Middle frontal gyrus (tissue), 1 donor: ENCODE data around the gene RPS24.
"Not testable (repeated sequence)": the region's sequence is repeated elsewhere in the genome, so short reads cannot be mapped to it uniquely, and the experiment has no call there.

Source experiments
- DNase-seq: peaks from one replicate; pipeline ENCODE4 v3.0.0-alpha.2; 2015; ENCODE audit warnings: low spot score; ENCODE audit errors: extremely low spot score

Gene RPS24

DNA sequence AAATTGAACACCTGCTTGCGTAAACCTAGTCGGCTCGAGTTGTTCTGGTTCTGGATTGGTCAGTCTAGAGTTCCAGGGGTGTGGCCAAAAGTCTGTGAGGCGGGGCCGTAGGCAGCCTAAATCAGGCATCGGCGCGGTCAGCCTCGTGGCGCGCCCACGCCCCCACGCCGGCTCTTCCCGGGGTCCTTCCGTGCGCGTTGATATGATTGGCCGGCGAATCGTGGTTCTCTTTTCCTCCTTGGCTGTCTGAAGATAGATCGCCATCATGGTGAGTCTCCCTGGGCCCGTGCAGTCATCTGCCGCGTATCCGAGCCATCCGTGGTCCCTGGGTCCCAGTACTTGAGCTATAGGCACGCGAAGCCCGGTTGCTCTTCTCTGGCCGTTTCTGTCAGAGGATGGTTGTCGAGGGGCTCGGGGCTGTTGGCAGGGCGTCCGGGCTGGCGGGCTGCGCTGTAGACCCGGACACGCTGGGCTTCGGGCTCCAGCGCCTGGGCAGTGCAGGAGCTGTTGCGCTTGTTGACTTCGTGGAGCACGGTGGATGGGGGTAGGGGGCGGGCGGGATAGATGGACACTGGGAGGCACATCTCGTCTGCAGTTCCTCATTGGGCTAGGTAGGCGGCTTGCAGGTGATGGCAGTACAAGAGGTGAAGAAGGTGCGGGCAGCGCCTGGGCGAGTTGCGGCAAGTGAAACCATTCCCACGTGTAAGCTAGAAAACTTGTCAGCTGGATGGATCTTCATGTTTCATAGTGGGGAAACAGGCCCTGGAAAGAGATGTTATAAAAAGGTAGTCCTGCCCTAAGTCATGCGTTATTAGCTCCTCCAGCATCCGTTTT lies at the start of gene RPS24:
Gene RPS24 (plus strand): TSS at position 227 of the 834 bp plus-strand sequence. CDS start 39 bp downstream, at position 266.
- DNase-seq, result peak; percentile 95

GRCh38 chr10:77984986-77985385 lies 48.7 kb upstream of the RPS24 start:
- no peak for DNase-seq

GRCh38 chr10:77987671-77988255 lies 45.9 kb upstream of the RPS24 start:
- DNase-seq, result no peak

DNA sequence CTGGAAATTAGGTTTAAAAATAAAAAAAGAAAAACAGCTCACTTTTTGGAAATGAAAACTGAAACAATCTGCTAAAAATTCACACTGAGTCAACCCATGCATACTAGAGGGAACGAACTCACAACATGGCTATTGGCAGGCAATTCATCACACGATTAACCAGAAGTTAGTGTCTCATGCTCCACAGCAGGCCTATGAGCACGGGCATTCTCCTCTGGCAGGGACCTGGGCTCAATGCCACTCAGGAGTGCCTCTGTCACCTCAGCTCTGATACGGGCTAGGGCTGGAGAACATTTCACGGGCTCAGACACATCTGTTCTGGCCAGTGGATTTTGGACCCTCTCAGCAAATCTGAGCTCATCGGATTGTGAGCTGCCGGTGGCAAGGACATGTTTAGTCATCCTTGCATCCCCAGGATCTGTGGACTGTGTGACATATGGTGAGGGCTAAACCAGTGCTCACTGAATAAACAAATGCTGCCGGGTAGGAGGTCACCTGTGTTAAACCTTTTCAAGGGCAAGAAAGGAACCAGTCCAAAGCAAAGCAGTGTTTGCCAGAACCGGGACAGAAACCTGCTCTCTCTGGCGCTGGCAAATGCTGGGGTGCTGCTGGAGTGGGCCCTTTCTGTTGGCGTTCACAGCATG lies 44.5 kb upstream of the RPS24 start:
- peak; percentile 29 for DNase-seq

GRCh38 chr10:77993620-77994019 lies 40.0 kb upstream of the RPS24 start:
- DNase-seq, result no peak

DNA sequence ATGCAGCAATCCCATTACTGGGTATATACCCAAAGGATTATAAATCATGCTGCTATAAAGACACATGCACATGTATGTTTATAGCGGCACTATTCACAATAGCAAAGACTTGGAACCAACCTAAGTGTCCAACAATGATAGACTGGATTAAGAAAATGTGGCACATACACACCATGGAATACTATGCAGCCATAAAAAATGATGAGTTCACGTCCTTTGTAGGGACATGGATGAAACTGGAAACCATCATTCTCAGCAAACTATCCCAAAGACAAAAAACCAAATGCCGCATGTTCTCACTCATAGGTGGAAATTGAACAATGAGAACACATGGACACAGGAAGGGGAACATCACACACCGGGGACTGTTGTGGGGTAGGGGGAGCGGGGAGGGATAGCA lies 34.9 kb upstream of the RPS24 start:
- DNase-seq, result not testable (repeated sequence)

GRCh38 chr10:78000206-78000605 lies 33.5 kb upstream of the RPS24 start:
- no peak for DNase-seq

GRCh38 chr10:78000956-78001472 lies 32.6 kb upstream of the RPS24 start:
- no peak for DNase-seq

- DNase-seq, result no peak
Measured at GRCh38 chr10:78002541-78003288, 30.9 kb upstream of the RPS24 start.

- DNase-seq, result no peak
Measured at GRCh38 chr10:78004215-78005026, 29.2 kb upstream of the RPS24 start.

DNA sequence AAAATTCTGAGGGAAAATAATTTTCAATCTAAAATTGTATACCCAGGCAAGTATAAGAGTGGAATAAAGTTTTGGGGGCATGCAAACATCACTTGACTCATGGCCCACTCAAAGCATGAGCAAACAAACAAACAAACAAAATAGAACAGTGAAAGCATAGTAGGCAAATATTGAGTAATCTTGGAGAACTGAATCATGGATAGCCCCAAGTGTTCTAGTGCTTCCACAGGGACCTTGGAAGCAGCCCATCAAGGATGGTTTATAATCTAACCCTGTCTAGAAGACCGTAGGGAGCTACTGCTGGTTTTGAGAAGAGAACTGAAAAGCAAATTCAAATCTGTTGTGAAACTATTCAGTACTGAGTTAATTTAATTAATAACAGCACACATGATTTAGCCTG lies 26.5 kb upstream of the RPS24 start:
- DNase-seq, result no peak

DNA sequence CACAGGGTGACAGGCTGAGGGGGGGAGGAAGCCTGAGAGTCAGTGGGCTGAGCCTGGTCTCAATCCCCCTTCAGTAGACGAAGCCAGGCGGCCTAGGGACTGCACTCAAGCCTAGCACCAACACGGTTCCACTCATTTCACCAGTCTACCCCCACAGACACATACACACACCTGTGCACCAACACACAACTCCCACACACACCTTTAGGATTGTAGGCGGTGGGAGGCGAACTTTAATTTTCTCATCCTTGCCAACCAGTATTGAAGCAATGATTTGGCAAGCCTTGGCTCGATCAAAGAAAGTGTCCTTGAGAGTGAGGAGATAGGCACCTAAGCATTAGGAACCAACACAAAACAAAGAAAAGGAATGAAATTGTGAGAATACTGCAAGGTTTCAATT lies 24.0 kb upstream of the RPS24 start:
- DNase-seq, result no peak

- DNase-seq, result no peak
Measured at GRCh38 chr10:78010278-78010677, 23.4 kb upstream of the RPS24 start.

GRCh38 chr10:78011065-78011464 lies 22.6 kb upstream of the RPS24 start:
- no peak for DNase-seq

GRCh38 chr10:78013564-78013963 lies 20.1 kb upstream of the RPS24 start:
- no peak for DNase-seq

GRCh38 chr10:78015546-78015945 lies 18.1 kb upstream of the RPS24 start:
- DNase-seq, result no peak

- DNase-seq, result no peak
Measured at GRCh38 chr10:78017856-78018255, 15.8 kb upstream of the RPS24 start.

- no peak for DNase-seq
Measured at GRCh38 chr10:78019264-78019663, 14.4 kb upstream of the RPS24 start.

- no peak for DNase-seq
Measured at GRCh38 chr10:78021201-78021600, 12.5 kb upstream of the RPS24 start.

DNA sequence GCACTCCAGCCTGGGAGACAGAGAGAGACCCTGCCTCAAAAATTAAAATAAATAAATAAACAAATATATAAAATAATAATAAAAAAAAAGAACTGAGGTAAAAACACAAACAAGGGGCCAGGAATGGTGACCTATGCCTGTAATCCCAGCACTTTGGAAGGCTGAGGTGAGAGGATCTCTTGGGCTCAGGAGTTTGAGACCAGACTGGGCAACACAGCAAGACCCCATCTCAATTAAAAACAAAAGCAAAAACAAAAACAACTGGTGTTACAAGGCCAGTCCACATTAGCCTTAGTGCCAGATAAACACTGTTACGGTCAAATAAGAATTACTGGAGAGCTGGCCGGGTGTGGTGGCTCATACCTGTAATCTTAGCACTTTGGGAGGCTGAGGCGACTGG lies 9.9 kb upstream of the RPS24 start:
- no peak for DNase-seq
